MCF 10A (cell line): ENCODE results near the gene PARD3B. TPM values are rescaled to one million over a fixed set of nuclear protein-coding genes. Genes with fewer than 3 reads are reported as not detected.

Experiments
- BruUV-seq: library from RNA; stranded (reverse); fragments of 400-500 nt; replicated peaks from 2 replicates; lab custom pipeline; 2021; lab: Mats Ljungman, UMichigan
- CTCF ChIA-PET: fragments of 300-600 bp; sonication (Branson Sonifier 250); formaldehyde crosslinking; extraction: SDS; loops from one replicate; lab custom pipeline; 2021; ENCODE audit warnings: antibody characterized with exemption, inconsistent platforms; lab: Yijun Ruan, JAX
- POLR2A ChIA-PET: fragments of 300-600, 350-650 bp; sonication (Branson Sonifier 250); formaldehyde crosslinking; extraction: SDS; loops from one replicate; lab custom pipeline; 2020; ENCODE audit warnings: antibody characterized with exemption, inconsistent platforms; lab: Yijun Ruan, JAX
- DNase-seq: peaks from one replicate; pipeline ENCODE4 v3.0.0-alpha.2; 2018; ENCODE audit not compliant: unreplicated experiment
- H3K27ac Mint-ChIP-seq: one replicate; pipeline ENCODE4 v1.8.0; 2022; ENCODE audit warnings: mild to moderate bottlenecking, low read depth, mixed read lengths; ENCODE audit not compliant: unreplicated experiment
- H3K27me3 Mint-ChIP-seq: one replicate; pipeline ENCODE4 v1.8.0; 2022; ENCODE audit warnings: mixed read lengths; ENCODE audit not compliant: insufficient read depth, unreplicated experiment
- H3K36me3 Mint-ChIP-seq: one replicate; pipeline ENCODE4 v1.8.0; 2022; ENCODE audit warnings: mild to moderate bottlenecking, moderate library complexity, mixed read lengths; ENCODE audit not compliant: insufficient read depth, unreplicated experiment
- H3K4me1 Mint-ChIP-seq: one replicate; pipeline ENCODE4 v1.8.0; 2022; ENCODE audit warnings: mixed read lengths; ENCODE audit not compliant: insufficient read depth, unreplicated experiment
- H3K4me3 Mint-ChIP-seq: one replicate; pipeline ENCODE4 v1.8.0; 2022; ENCODE audit warnings: mild to moderate bottlenecking, moderate library complexity, mixed read lengths; ENCODE audit not compliant: unreplicated experiment
- H3K9me3 Mint-ChIP-seq: one replicate; pipeline ENCODE4 v1.8.0; 2022; ENCODE audit warnings: mixed read lengths; ENCODE audit not compliant: unreplicated experiment
- CTCF ChIP-seq: fragments of 200-600 bp; IDR thresholded peaks from one replicate; pipeline ENCODE4 v1.8.0; 2022; ENCODE audit warnings: antibody characterized with exemption, mild to moderate bottlenecking; ENCODE audit not compliant: unreplicated experiment
- intact Hi-C: fragments of 100-400 bp; cut with micrococcal nuclease; formaldehyde crosslinking; loops from 2 replicates; pipeline ENCODE4 v1.14.1; 2022
- total RNA-seq: library from RNA; stranded (reverse); gene quantifications from 2 replicates; pipeline ENCODE4 v1.2.3, GENCODE V29; 2022

The PARD3B gene
- total RNA-seq, 1 experiment from 2014 or later = 11.6 TPM

- peak; percentile 68 for DNase-seq
- Mint-ChIP-seq H3K27ac (no peak overlapping the region), H3K9me3 (no peaks in the 10 kb centered on the region), H3K4me3 (no peak overlapping the region), H3K4me1 (peaks cover 25% of the 10 kb centered on the region), H3K36me3 (no peaks in the 10 kb centered on the region), H3K27me3 (no peaks in the 10 kb centered on the region)
- TF ChIP-seq CTCF = no peak
- intact Hi-C loops = no loop called here
- ChIA-PET CTCF (interaction anchor here (1.0 to 2.2 kb wide), 2 partner anchors 15 to 19 kb away, joined by 4 to 8 read pairs; no protein-coding TSS in a partner anchor), POLR2A (interaction anchor here (0.7 to 1.7 kb wide), 3 partner anchors 9 to 14 kb away, joined by 4 read pairs; no protein-coding TSS in a partner anchor)
- BruUV-seq = no TSS peak
These were observed 1115.3 kb downstream of the PARD3B start for GRCh38 chr2:205660521-205661124.

- BruUV-seq = no TSS peak
- no peak overlapping the region for H3K27ac Mint-ChIP-seq
- no peaks in the 10 kb centered on the region for H3K27me3 Mint-ChIP-seq
- POLR2A ChIA-PET = interaction anchor here (1.7 kb wide), 1 partner anchor 10 kb away, joined by 4 read pairs; no protein-coding TSS in a partner anchor
- no peaks in the 10 kb centered on the region for H3K36me3 Mint-ChIP-seq
- intact Hi-C loops = no loop called here
- H3K4me1 Mint-ChIP-seq = peaks cover 25% of the 10 kb centered on the region
- no peak for DNase-seq
- no peak overlapping the region for H3K4me3 Mint-ChIP-seq
- CTCF ChIA-PET = interaction anchor here (1.0 to 2.2 kb wide), 2 partner anchors 15 to 18 kb away, joined by 4 to 8 read pairs; no protein-coding TSS in a partner anchor
- no peaks in the 10 kb centered on the region for H3K9me3 Mint-ChIP-seq
- no peak for TF ChIP-seq CTCF
These were observed 1116.0 kb downstream of the PARD3B start for GRCh38 chr2:205661281-205661680.

GRCh38 chr2:205662206-205662965, 1117.1 kb downstream of the PARD3B start:
- peaks cover 23% of the 10 kb centered on the region for H3K4me1 Mint-ChIP-seq
- no peaks in the 10 kb centered on the region for H3K36me3 Mint-ChIP-seq
- H3K27me3 Mint-ChIP-seq = no peaks in the 10 kb centered on the region
- no peak for TF ChIP-seq CTCF
- POLR2A ChIA-PET = interaction anchor here (0.7 kb wide), 1 partner anchor 82 kb away, joined by 3 read pairs; no protein-coding TSS in a partner anchor
- intact Hi-C loops = no loop called here
- CTCF ChIA-PET = interaction anchor here (2.1 kb wide), 1 partner anchor 16 kb away, joined by 9 read pairs; no protein-coding TSS in a partner anchor
- DNase-seq = no peak
- no peak overlapping the region for H3K27ac Mint-ChIP-seq
- H3K9me3 Mint-ChIP-seq = no peaks in the 10 kb centered on the region
- no peak overlapping the region for H3K4me3 Mint-ChIP-seq
- BruUV-seq = no TSS peak

- peaks cover 8% of the 10 kb centered on the region for H3K9me3 Mint-ChIP-seq
- peaks cover 15% of the 10 kb centered on the region for H3K4me1 Mint-ChIP-seq
- no peak for DNase-seq
- no peaks in the 10 kb centered on the region for H3K27me3 Mint-ChIP-seq
- POLR2A ChIA-PET = no interaction called here
- no peak overlapping the region for H3K4me3 Mint-ChIP-seq
- intact Hi-C loops = no loop called here
- no peaks in the 10 kb centered on the region for H3K36me3 Mint-ChIP-seq
- TF ChIP-seq CTCF = no peak
- CTCF ChIA-PET = interaction anchor here (0.9 to 1.5 kb wide), 3 partner anchors 10 to 260 kb away, joined by 3 to 5 read pairs (median 4); no protein-coding TSS in a partner anchor
- no peak overlapping the region for H3K27ac Mint-ChIP-seq
- no TSS peak for BruUV-seq
These were observed 1120.5 kb downstream of the PARD3B start for GRCh38 chr2:205665791-205666190.
